RWPE2 (cell line): ENCODE data around the gene ACOT7.

Source experiments
- ATAC-seq: fragments of 200-7000 bp; cut with Tn5 transposase; 3 replicates; pipeline ENCODE4 v1.9.1; 2021; ENCODE audit warnings: low read depth
- DNase-seq: peaks from one replicate; pipeline ENCODE4 v3.0.0-alpha.2; 2020; ENCODE audit warnings: low spot score
- H3K27ac ChIP-seq: fragments of 450-650 bp; 2 replicates; pipeline ENCODE4 v1.5.1; 2017; ENCODE audit warnings: mild to moderate bottlenecking; ENCODE audit not compliant: poor library complexity, severe bottlenecking
- H3K27me3 ChIP-seq: fragments of 250-450 bp; sonication (Bioruptor Pico); 2 replicates; pipeline ENCODE4 v1.5.1; 2021; ENCODE audit warnings: mild to moderate bottlenecking, moderate library complexity; ENCODE audit not compliant: insufficient read depth, poor library complexity, severe bottlenecking
- H3K36me3 ChIP-seq: fragments of 250-450 bp; sonication (Bioruptor Pico); 2 replicates; pipeline ENCODE4 v1.5.1; 2020; ENCODE audit warnings: low read depth, mild to moderate bottlenecking, moderate library complexity
- H3K4me1 ChIP-seq: fragments of 250-450 bp; sonication (Bioruptor Pico); 2 replicates; pipeline ENCODE4 v1.5.1; 2021; ENCODE audit warnings: mild to moderate bottlenecking, moderate library complexity; ENCODE audit not compliant: insufficient read depth, poor library complexity, severe bottlenecking
- H3K4me3 ChIP-seq: fragments of 250-450 bp; sonication (Bioruptor Pico); 2 replicates; pipeline ENCODE4 v1.5.1; 2021; ENCODE audit warnings: mild to moderate bottlenecking, moderate library complexity; ENCODE audit not compliant: severe bottlenecking
- H3K9me3 ChIP-seq: fragments of 250-450 bp; sonication (Bioruptor Pico); 2 replicates; pipeline ENCODE4 v1.5.1; 2021; ENCODE audit warnings: mild to moderate bottlenecking, moderate library complexity; ENCODE audit not compliant: severe bottlenecking
- CTCF ChIP-seq: fragments of 450-650 bp; IDR thresholded peaks from one replicate; pipeline ENCODE4 v1.5.1; 2017; ENCODE audit warnings: mild to moderate bottlenecking, moderate library complexity; ENCODE audit not compliant: poor library complexity, severe bottlenecking

The ACOT7 gene

DNA sequence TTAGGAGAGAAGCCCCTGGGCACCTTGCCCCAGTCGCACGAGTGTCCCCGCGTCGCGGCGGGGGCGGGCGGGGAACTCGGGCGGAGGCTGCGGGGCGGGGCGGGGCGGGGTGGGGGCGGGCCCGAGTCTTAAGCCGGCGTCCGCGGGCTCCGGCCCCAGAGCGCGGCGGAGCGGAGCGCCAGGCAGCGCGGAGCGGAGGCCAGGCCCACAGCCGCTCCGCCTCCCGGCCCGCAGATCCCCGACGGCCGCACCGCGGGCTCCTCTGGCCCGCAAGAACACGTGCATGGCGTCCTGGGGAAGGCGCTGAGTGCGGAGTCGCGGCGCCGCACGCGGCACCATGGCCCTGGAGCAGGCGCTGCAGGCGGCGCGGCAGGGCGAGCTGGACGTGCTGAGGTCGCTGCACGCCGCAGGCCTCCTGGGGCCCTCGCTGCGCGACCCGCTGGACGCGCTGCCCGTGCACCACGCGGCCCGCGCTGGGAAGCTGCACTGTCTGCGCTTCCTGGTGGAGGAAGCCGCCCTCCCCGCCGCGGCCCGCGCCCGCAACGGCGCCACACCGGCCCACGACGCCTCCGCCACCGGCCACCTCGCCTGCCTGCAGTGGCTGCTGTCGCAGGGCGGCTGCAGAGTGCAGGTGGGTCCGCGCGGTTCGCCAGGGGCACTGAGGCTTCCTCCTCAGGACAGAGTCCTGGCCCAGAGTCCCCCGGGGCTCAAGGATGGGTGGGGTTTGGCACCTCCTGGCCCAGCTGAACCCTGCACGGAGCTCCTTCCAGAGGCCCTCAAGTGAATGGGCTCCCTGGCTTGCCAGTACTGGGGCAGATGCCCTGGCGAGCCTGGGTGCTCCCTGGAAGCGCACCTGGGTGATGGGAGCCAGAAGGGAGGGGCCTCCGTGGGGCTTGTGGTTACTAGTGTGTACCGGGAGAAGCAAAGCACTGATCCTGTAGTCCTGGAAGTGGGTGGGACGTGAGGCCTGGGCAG, 31.3 kb upstream of the ACOT7 start, which contains the start of gene ESPN:
ESPN (plus strand) TSS at position 158 of the 975 bp plus-strand sequence; CDS start at position 338, 180 bp downstream.
- no peak for TF ChIP-seq CTCF
- ATAC-seq (no peak), DNase-seq (peak; percentile 66)
- peak within 1 kb of the TSS; percentile 47 for H3K27ac ChIP-seq
- H3K4me3 ChIP-seq = peak within 1 kb of the TSS; percentile 18
- H3K27me3 ChIP-seq = peaks cover 6% of the 10 kb centered on the region
- no peaks in the 10 kb centered on the region for H3K9me3 ChIP-seq
- no peaks in the 10 kb centered on the region for H3K36me3 ChIP-seq
- peaks cover 14% of the 10 kb centered on the region for H3K4me1 ChIP-seq

- Histone ChIP-seq H3K4me3 (no peak overlapping the region), H3K9me3 (no peaks in the 10 kb centered on the region), H3K36me3 (no peaks in the 10 kb centered on the region), H3K27ac (peak overlapping the region; percentile 47), H3K4me1 (peaks cover 14% of the 10 kb centered on the region), H3K27me3 (peaks cover 6% of the 10 kb centered on the region)
- ATAC-seq (no peak), DNase-seq (peak; percentile 57)
- no peak for TF ChIP-seq CTCF
Observed at GRCh38 chr1:6424000-6424565, 30.5 kb upstream of the ACOT7 start.

DNA sequence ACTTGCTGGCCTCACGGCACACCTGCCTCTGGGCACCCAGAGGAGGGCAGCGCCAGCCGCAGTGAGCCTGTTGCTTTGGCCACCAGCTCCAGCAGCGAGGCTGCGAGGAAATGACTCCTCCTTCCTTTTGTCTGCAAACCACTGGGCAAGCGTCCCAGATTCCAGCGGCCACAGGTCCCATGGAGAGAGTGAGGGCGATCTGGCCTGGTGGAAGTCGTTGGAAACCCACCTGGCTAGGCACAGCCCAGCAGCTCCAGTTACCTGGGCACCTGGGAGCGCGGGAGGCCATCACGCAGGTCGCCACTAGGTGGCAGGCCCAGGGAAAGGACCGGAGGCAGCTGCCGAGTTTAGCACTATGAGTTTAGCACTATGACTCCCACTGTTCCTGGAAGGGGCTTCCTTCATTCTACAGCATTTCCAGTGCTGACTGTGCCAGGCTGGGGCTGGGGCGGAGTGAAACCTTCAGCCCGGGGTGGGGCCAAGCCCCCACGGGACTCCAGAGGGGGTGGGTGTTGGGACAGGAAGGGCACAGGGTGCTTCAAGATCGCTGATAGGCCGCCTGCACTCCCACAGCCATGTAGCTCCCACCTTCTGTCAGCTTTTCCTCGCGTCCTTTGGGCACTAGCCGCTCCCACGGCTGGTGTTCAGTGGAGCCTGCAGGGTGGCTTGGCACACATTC, 29.9 kb upstream of the ACOT7 start:
- peak; percentile 88 for DNase-seq
- H3K27me3 ChIP-seq = peaks cover 6% of the 10 kb centered on the region
- ATAC-seq = peak; percentile 64
- peak overlapping the region; percentile 47 for H3K27ac ChIP-seq
- no peaks in the 10 kb centered on the region for H3K36me3 ChIP-seq
- peaks cover 14% of the 10 kb centered on the region for H3K4me1 ChIP-seq
- peak; percentile 91 for TF ChIP-seq CTCF
- no peak overlapping the region for H3K4me3 ChIP-seq
- H3K9me3 ChIP-seq = no peaks in the 10 kb centered on the region

DNA sequence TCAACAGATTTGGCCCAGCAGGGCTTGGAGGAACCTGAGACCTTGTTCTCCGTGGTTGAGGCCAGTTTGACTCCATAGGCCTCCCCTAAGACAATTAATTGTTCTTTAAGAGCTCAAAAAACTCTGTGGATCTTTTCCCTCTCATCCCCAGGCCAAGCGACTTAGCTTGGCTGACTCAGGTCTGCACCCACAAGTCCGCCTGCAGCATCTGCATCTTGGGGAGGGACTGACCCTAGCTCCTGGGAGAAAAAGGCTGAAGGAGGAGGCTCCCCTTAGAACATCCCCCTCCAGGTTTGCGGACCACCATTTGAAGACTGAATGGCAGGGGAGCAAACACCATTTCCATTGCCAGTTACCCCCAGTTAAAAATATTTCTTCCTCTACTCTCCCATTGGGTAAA, 27.7 kb upstream of the ACOT7 start:
- DNase-seq (no peak), ATAC-seq (no peak)
- peaks cover 6% of the 10 kb centered on the region for H3K27me3 ChIP-seq
- H3K27ac ChIP-seq = no peak overlapping the region
- TF ChIP-seq CTCF = no peak
- H3K9me3 ChIP-seq = no peaks in the 10 kb centered on the region
- H3K4me1 ChIP-seq = peaks cover 17% of the 10 kb centered on the region
- H3K36me3 ChIP-seq = no peaks in the 10 kb centered on the region
- H3K4me3 ChIP-seq = no peak overlapping the region
